HEK293 (cell line): ENCODE measurements around the gene BCL2A1.

ENCODE experiments used
- ATF2 ChIP-seq: fragments of 450-650 bp; formaldehyde crosslinking; IDR thresholded peaks from 2 replicates; pipeline ENCODE4 v1.5.1; 2016; ENCODE audit warnings: missing biosample characterization, missing genetic modification characterization, low read depth
- ZNF404 ChIP-seq: fragments of 450-650 bp; formaldehyde crosslinking; IDR thresholded peaks from 2 replicates; pipeline ENCODE4 v1.5.1; 2017; ENCODE audit warnings: missing biosample characterization, missing genetic modification characterization
- ZNF501 ChIP-seq: fragments of 450-650 bp; formaldehyde crosslinking; IDR thresholded peaks from 2 replicates; pipeline ENCODE4 v1.5.1; 2016; ENCODE audit warnings: missing biosample characterization, missing genetic modification characterization
- ZNF777 ChIP-seq: fragments of 450-650 bp; formaldehyde crosslinking; IDR thresholded peaks from 2 replicates; pipeline ENCODE4 v1.5.1; 2017; ENCODE audit warnings: missing biosample characterization, missing genetic modification characterization, borderline replicate concordance
- TF ChIP-seq, protein P1 (sequence below): fragments of 450-650 bp; formaldehyde crosslinking; IDR thresholded peaks from 2 replicates; pipeline ENCODE4 v1.5.1; 2016; ENCODE audit warnings: missing biosample characterization, missing genetic modification characterization

GRCh38 chr15:79987569-79987955, 16.6 kb upstream of the BCL2A1 start:
- TF ChIP-seq ATF2 (tag by site-specific recombination) (no peak), ZNF777 (tag by site-specific recombination) (no peak), ZNF501 (tag by site-specific recombination) (no peak), ZNF404 (tag by site-specific recombination) (no peak)
- TF ChIP-seq, protein P1, sequence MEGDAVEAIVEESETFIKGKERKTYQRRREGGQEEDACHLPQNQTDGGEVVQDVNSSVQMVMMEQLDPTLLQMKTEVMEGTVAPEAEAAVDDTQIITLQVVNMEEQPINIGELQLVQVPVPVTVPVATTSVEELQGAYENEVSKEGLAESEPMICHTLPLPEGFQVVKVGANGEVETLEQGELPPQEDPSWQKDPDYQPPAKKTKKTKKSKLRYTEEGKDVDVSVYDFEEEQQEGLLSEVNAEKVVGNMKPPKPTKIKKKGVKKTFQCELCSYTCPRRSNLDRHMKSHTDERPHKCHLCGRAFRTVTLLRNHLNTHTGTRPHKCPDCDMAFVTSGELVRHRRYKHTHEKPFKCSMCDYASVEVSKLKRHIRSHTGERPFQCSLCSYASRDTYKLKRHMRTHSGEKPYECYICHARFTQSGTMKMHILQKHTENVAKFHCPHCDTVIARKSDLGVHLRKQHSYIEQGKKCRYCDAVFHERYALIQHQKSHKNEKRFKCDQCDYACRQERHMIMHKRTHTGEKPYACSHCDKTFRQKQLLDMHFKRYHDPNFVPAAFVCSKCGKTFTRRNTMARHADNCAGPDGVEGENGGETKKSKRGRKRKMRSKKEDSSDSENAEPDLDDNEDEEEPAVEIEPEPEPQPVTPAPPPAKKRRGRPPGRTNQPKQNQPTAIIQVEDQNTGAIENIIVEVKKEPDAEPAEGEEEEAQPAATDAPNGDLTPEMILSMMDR (tag by site-specific recombination): no peak
